A549 (cell line): ENCODE measurements around the gene ARHGAP27. TPM values are rescaled to one million over a fixed set of nuclear protein-coding genes. Genes with fewer than 3 reads are reported as not detected.

Experiments
- ATAC-seq, 2 experiments: fragments of 200-7000 bp in 1 of 2; fragments of >200 bp in 1 of 2; cut with Nextera tagmentation in 1 of 2; cut with Tn5 transposase in 1 of 2; 3 replicates each; pipeline versions ENCODE4 v1.8.0 to v1.9.1; 2018 to 2020; ENCODE audit warnings: mild to moderate bottlenecking in 1 of 2, moderate library complexity in 1 of 2
- CTCF ChIA-PET: fragments of 300-600 bp; sonication (Branson Sonifier 250); formaldehyde crosslinking; extraction: SDS; loops from one replicate; lab custom pipeline; 2021; ENCODE audit warnings: antibody characterized with exemption, inconsistent platforms; lab: Yijun Ruan, JAX
- POLR2A ChIA-PET: fragments of 350-600 bp; formaldehyde crosslinking; extraction: SDS; loops from one replicate; lab custom pipeline; 2021; ENCODE audit warnings: antibody characterized with exemption, inconsistent platforms; lab: Yijun Ruan, JAX
- DNase-seq, 2 experiments: peaks; one replicate each; pipeline versions ENCODE4 v3.0.0 to v3.0.0-alpha.2; 2011 to 2016; ENCODE audit warnings: low read depth in 1 of 2, low spot score in 1 of 2
- FAIRE-seq: peaks from 2 replicates; lab custom pipeline; 2011; peaks lifted over from hg19 to GRCh38; lab: Jason Lieb, UNC
- H3K27ac ChIP-seq, 2 experiments: fragments of >200 bp; sonication (Bioruptor Twin); formaldehyde crosslinking; 3 replicates each; pipeline ENCODE4 v1.5.1; 2016 to 2017
- H3K4me1 ChIP-seq: fragments of >200 bp; sonication (Bioruptor Twin); formaldehyde crosslinking; 3 replicates; pipeline ENCODE4 v1.6.1; 2016
- H3K4me2 ChIP-seq: fragments of >200 bp; sonication (Bioruptor Twin); formaldehyde crosslinking; 3 replicates; pipeline ENCODE4 v1.6.1; 2016
- H3K4me3 ChIP-seq: fragments of >200 bp; sonication (Bioruptor Twin); formaldehyde crosslinking; 3 replicates; pipeline ENCODE4 v1.5.1; 2016
- H3K9me3 ChIP-seq: fragments of >200 bp; sonication (Bioruptor Twin); formaldehyde crosslinking; 3 replicates; pipeline ENCODE4 v1.6.1; 2016
- CHD4 ChIP-seq: fragments of 200-600 bp; sonication (generic); IDR thresholded peaks from 2 replicates; pipeline ENCODE4 v1.6.1; 2016; ENCODE audit warnings: antibody characterized with exemption, mild to moderate bottlenecking, borderline replicate concordance
- EHMT2 ChIP-seq: fragments of 200-600 bp; sonication (generic); IDR thresholded peaks from 2 replicates; pipeline ENCODE4 v1.6.1; 2016; ENCODE audit warnings: antibody characterized with exemption, low read depth, mild to moderate bottlenecking, moderate library complexity
- ESRRA ChIP-seq: fragments of 150-350 bp; IDR thresholded peaks from 2 replicates; pipeline ENCODE4 v1.6.1; 2014; ENCODE audit warnings: mild to moderate bottlenecking, low read length, borderline replicate concordance
- FOSB ChIP-seq: fragments of 250-450 bp; sonication (Bioruptor Pico); IDR thresholded peaks from 2 replicates; pipeline ENCODE4 v1.5.0; 2020; ENCODE audit warnings: mild to moderate bottlenecking, moderate library complexity
- GATA3 ChIP-seq: IDR thresholded peaks from 2 replicates; pipeline ENCODE4 v1.6.1; 2012; ENCODE audit warnings: borderline replicate concordance
- HDAC2 ChIP-seq: fragments of 200-600 bp; sonication (generic); IDR thresholded peaks from 2 replicates; pipeline ENCODE4 v1.6.1; 2016
- HOXB13 ChIP-seq: fragments of 250-450 bp; sonication (Bioruptor Pico); IDR thresholded peaks from 2 replicates; pipeline ENCODE4 v1.5.0; 2020; ENCODE audit warnings: low read depth, mild to moderate bottlenecking, moderate library complexity
- HOXB5 ChIP-seq: fragments of 250-450 bp; sonication (Bioruptor Pico); IDR thresholded peaks from 2 replicates; pipeline ENCODE4 v1.5.0; 2020; ENCODE audit warnings: mild to moderate bottlenecking, moderate library complexity
- KDM1A ChIP-seq: fragments of 200-600 bp; sonication (generic); IDR thresholded peaks from 2 replicates; pipeline ENCODE4 v1.6.1; 2016; ENCODE audit warnings: low read depth, mild to moderate bottlenecking
- MAFK ChIP-seq: fragments of 450-650 bp; IDR thresholded peaks from 2 replicates; pipeline ENCODE4 v1.6.1; 2014; ENCODE audit not compliant: partially characterized antibody
- MAZ ChIP-seq: fragments of 150-350 bp; IDR thresholded peaks from 2 replicates; pipeline ENCODE4 v1.6.1; 2014; ENCODE audit warnings: antibody characterized with exemption, low read depth, low read length, borderline replicate concordance
- MYC ChIP-seq: IDR thresholded peaks from 2 replicates; pipeline ENCODE4 v1.6.1; 2012; ENCODE audit warnings: mild to moderate bottlenecking, inconsistent platforms, low read length, improper control_type of control experiment, borderline replicate concordance
- NPAS2 ChIP-seq: fragments of 250-450 bp; sonication (Bioruptor Pico); IDR thresholded peaks from 2 replicates; pipeline ENCODE4 v1.8.0; 2022; ENCODE audit warnings: mild to moderate bottlenecking, moderate library complexity, borderline replicate concordance
- PHF8 ChIP-seq: fragments of 200-600 bp; sonication (generic); IDR thresholded peaks from 2 replicates; pipeline ENCODE4 v1.6.1; 2016; ENCODE audit warnings: low read depth, mild to moderate bottlenecking, antibody characterized with exemption, moderate library complexity, borderline replicate concordance
- POLR2A ChIP-seq: IDR thresholded peaks from 2 replicates; pipeline ENCODE4 v1.6.1; 2012; ENCODE audit warnings: mild to moderate bottlenecking, low read length
- POLR2AphosphoS2 ChIP-seq: conservative IDR thresholded peaks from 2 replicates; pipeline ENCODE4 v1.6.1; 2012; ENCODE audit warnings: low read length, improper control_type of control experiment, inconsistent platforms
- RAD21 ChIP-seq, 2 experiments: fragments of >200 bp in 1 of 2; sonication (Bioruptor Twin) in 1 of 2; formaldehyde crosslinking in 1 of 2; IDR thresholded peaks in 1 of 2; conservative IDR thresholded peaks in 1 of 2; 2 replicates in 1 of 2; 3 replicates in 1 of 2; pipeline ENCODE4 v1.6.1; 2012 to 2018; ENCODE audit warnings: inconsistent platforms in 1 of 2
- RARB ChIP-seq: fragments of 250-450 bp; sonication (Bioruptor Pico); IDR thresholded peaks from 2 replicates; pipeline ENCODE4 v1.8.0; 2021; ENCODE audit warnings: mild to moderate bottlenecking, moderate library complexity
- RCOR1 ChIP-seq: fragments of 150-350 bp; IDR thresholded peaks from 2 replicates; pipeline ENCODE4 v1.6.1; 2014; ENCODE audit warnings: antibody characterized with exemption, low read length, low read depth
- RFX5 ChIP-seq: fragments of 450-650 bp; IDR thresholded peaks from 2 replicates; pipeline ENCODE4 v1.7.1; 2014; ENCODE audit warnings: antibody characterized with exemption, mild to moderate bottlenecking, moderate library complexity
- ZFP36 ChIP-seq: fragments of 450-650 bp; IDR thresholded peaks from 2 replicates; pipeline ENCODE4 v1.6.1; 2014; ENCODE audit warnings: borderline replicate concordance; ENCODE audit not compliant: partially characterized antibody
- ZNF302 ChIP-seq: fragments of 250-450 bp; sonication (Bioruptor Pico); IDR thresholded peaks from 2 replicates; pipeline ENCODE4 v1.9.0; 2021; ENCODE audit warnings: inconsistent platforms, mild to moderate bottlenecking, moderate library complexity
- ZSCAN20 ChIP-seq: fragments of 250-450 bp; sonication (Bioruptor Pico); IDR thresholded peaks from 2 replicates; pipeline ENCODE4 v1.8.0; 2022; ENCODE audit warnings: mild to moderate bottlenecking, moderate library complexity
- WGBS: methylation state at CpG from one replicate; pipeline ENCODE4 v1.1.6; 2017; ENCODE audit errors: missing lambda C conversion rate; 5-methylcytosine and 5-hydroxymethylcytosine counted together
- polyA plus RNA-seq, 4 experiments: library from polyadenylated mRNA; depleted of rRNA in 3 of 4; stranded (reverse); fragments of >200 nt; fragmentation: RNase III in 1 of 4; extraction: RNeasy Plus Mini Kit Qiagen cat#74134 plus additional on column Dnase treatment in 1 of 4; gene quantifications; 2 replicates in 3 of 4; 3 replicates in 1 of 4; pipeline ENCODE4 v1.2.3, GENCODE V29; 2011 to 2017
- TF ChIP-seq, protein P1 (sequence below): fragments of 450-650 bp; IDR thresholded peaks from 2 replicates; pipeline ENCODE4 v1.6.1; 2014; ENCODE audit warnings: antibody characterized with exemption
- TF ChIP-seq, protein P2 (sequence below): IDR thresholded peaks from 2 replicates; pipeline ENCODE4 v1.6.1; 2012
- TF ChIP-seq, protein P3 (sequence below): fragments of >200 bp; sonication (Bioruptor Twin); formaldehyde crosslinking; IDR thresholded peaks from 2 replicates; pipeline ENCODE4 v1.6.1; 2016
- TF ChIP-seq, protein P4 (sequence below): IDR thresholded peaks from 2 replicates; pipeline ENCODE4 v1.6.1; 2012; ENCODE audit warnings: low read depth, borderline replicate concordance
- TF ChIP-seq, protein P5 (sequence below): fragments of 250-450 bp; sonication (Bioruptor Pico); IDR thresholded peaks from 2 replicates; pipeline ENCODE4 v1.5.0; 2020; ENCODE audit warnings: low read depth, mild to moderate bottlenecking, moderate library complexity

The ARHGAP27 gene
- polyA plus RNA-seq, 2 of the 4 experiments (the other 2 are of a cell fraction): 10.0 to 16.4 TPM

DNA sequence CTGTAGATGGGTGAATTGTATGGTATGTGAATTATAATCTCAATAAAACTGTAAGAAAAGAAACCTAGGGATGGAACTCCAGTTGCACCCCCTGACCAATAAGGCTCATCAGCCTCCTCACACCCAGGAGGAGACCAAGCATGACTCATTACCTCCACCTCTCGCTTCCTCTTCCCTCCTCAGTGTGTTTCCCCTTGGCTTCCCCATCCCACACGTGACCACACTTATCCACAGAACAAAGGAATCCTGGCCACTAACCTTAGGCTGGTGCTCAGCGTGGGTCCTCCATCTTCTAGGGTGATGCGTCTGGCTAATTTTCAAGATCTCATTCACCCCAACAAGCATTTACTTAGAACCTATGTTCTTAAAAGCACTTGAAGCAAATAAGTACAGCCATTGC, 79.6 kb downstream of the ARHGAP27 start:
- Histone ChIP-seq H3K4me2 (no peak overlapping the region), H3K4me1 (peaks cover 10% of the 10 kb centered on the region; the same call in 2 of the 3 replicates), H3K9me3 (peaks cover 20% of the 10 kb centered on the region; the same call in 2 of the 3 replicates), H3K4me3 (no peak overlapping the region), H3K27ac (no peak overlapping the region)
- ChIA-PET CTCF (interaction anchor here (1.2 kb wide), 1 partner anchor 48 kb away, joined by 3 read pairs; no protein-coding TSS in a partner anchor), POLR2A (no interaction called here)
- 91% methylated on average over 4 of the region's 4 CpGs for WGBS
- no peak for TF ChIP-seq RARB (CRISPR knock-in tag)
- TF ChIP-seq, protein P1, sequence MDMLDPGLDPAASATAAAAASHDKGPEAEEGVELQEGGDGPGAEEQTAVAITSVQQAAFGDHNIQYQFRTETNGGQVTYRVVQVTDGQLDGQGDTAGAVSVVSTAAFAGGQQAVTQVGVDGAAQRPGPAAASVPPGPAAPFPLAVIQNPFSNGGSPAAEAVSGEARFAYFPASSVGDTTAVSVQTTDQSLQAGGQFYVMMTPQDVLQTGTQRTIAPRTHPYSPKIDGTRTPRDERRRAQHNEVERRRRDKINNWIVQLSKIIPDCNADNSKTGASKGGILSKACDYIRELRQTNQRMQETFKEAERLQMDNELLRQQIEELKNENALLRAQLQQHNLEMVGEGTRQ: no peak
- TF ChIP-seq ZFP36: no peak
- TF ChIP-seq GATA3: no peak
- TF ChIP-seq, protein P2, sequence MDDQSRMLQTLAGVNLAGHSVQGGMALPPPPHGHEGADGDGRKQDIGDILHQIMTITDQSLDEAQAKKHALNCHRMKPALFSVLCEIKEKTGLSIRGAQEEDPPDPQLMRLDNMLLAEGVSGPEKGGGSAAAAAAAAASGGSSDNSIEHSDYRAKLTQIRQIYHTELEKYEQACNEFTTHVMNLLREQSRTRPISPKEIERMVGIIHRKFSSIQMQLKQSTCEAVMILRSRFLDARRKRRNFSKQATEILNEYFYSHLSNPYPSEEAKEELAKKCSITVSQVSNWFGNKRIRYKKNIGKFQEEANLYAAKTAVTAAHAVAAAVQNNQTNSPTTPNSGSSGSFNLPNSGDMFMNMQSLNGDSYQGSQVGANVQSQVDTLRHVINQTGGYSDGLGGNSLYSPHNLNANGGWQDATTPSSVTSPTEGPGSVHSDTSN: no peak
- TF ChIP-seq ZSCAN20: no peak
- TF ChIP-seq HOXB13 (CRISPR knock-in tag): no peak
- TF ChIP-seq ZNF302 (CRISPR knock-in tag): no peak
- TF ChIP-seq, protein P3, sequence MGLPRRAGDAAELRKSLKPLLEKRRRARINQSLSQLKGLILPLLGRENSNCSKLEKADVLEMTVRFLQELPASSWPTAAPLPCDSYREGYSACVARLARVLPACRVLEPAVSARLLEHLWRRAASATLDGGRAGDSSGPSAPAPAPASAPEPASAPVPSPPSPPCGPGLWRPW: no peak
- TF ChIP-seq RFX5: no peak
- TF ChIP-seq RAD21 (conservative IDR thresholded peaks at IDR 0.05 in 1 of 2, IDR thresholded peaks at IDR 0.05 in 1 of 2): no peak
- no peak for TF ChIP-seq FOSB (CRISPR knock-in tag)
- TF ChIP-seq, protein P4, sequence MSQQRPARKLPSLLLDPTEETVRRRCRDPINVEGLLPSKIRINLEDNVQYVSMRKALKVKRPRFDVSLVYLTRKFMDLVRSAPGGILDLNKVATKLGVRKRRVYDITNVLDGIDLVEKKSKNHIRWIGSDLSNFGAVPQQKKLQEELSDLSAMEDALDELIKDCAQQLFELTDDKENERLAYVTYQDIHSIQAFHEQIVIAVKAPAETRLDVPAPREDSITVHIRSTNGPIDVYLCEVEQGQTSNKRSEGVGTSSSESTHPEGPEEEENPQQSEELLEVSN: no peak
- TF ChIP-seq POLR2AphosphoS2: no peak
- ATAC-seq (no peak), DNase-seq (no peak), FAIRE-seq (no peak)

DNA sequence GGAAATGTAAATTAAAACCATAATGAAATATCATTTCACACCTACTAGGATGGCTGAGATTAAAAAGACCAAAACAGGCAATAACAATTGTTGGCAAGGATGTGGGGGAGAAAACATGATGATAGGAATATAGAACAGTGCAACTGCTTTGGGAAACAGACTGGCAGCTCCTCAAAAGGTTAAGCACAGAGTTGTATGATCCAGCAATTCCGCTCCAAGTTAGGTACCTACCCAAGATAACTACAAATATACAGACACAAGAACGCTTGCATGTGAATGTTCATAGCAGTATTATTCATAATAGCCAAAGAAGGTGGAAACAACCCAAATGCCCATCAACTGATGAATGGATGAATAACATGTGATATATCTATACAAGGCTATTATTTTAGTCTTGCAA, 80.8 kb downstream of the ARHGAP27 start:
- Histone ChIP-seq H3K4me1 (peaks cover 10% of the 10 kb centered on the region; the same call in 2 of the 3 replicates), H3K9me3 (peaks cover 20% of the 10 kb centered on the region; the same call in 2 of the 3 replicates), H3K4me3 (no peak overlapping the region), H3K27ac (no peak overlapping the region), H3K4me2 (no peak overlapping the region)
- FAIRE-seq (peak; percentile 59), DNase-seq (peak in 1 of 2 experiments; percentile 50), ATAC-seq (no peak)
- ChIA-PET CTCF (interaction anchor here (0.6 to 1.3 kb wide), 3 partner anchors 12 to 84 kb away, joined by 3 read pairs; no protein-coding TSS in a partner anchor), POLR2A (no interaction called here)
- TF ChIP-seq MAZ: no peak
- TF ChIP-seq NPAS2: no peak
- no peak for TF ChIP-seq MYC
- TF ChIP-seq HOXB5: no peak
- TF ChIP-seq PHF8: no peak
- no peak for TF ChIP-seq RARB (CRISPR knock-in tag)
- TF ChIP-seq, protein P5, sequence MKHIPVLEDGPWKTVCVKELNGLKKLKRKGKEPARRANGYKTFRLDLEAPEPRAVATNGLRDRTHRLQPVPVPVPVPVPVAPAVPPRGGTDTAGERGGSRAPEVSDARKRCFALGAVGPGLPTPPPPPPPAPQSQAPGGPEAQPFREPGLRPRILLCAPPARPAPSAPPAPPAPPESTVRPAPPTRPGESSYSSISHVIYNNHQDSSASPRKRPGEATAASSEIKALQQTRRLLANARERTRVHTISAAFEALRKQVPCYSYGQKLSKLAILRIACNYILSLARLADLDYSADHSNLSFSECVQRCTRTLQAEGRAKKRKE (CRISPR knock-in tag): no peak
- no peak for TF ChIP-seq KDM1A
- no peak for TF ChIP-seq EHMT2
- no peak for TF ChIP-seq HDAC2
- TF ChIP-seq, protein P3: no peak
- TF ChIP-seq CHD4: no peak
- TF ChIP-seq ESRRA: no peak
- TF ChIP-seq MAFK: no peak
- no peak for TF ChIP-seq RCOR1
- no peak for TF ChIP-seq POLR2A
- WGBS: 94% methylated on average over 2 of the region's 2 CpGs
